NCI-H2029 (cell line): Measurements from ENCODE around the gene DHFR2.
"Not testable (repeated sequence)": the region's sequence is repeated elsewhere in the genome, so short reads cannot be mapped to it uniquely, and the experiment has no call there.

ENCODE experiments used
- DNase-seq: peaks from one replicate; lab custom pipeline; 2025; lab: John Stamatoyannopoulos, UW

Gene DHFR2

GRCh38 chr3:94062513-94063404, at the start of gene DHFR2, which contains the start of gene NSUN3:
DHFR2 (minus strand) TSS chr3:94062916; CDS start chr3:94061511, 1,405 bp downstream.
NSUN3 (plus strand) TSS chr3:94063061; CDS start chr3:94063127, 66 bp downstream.
- DNase-seq = peak; percentile 92

GRCh38 chr3:94110854-94111253, 48.1 kb upstream of the DHFR2 start:
- no peak for DNase-seq

GRCh38 chr3:94110232-94110631, 47.5 kb upstream of the DHFR2 start:
- DNase-seq = not testable (repeated sequence)

GRCh38 chr3:94106268-94106667, 43.6 kb upstream of the DHFR2 start:
- DNase-seq = no peak

- DNase-seq = no peak
These were observed 39.1 kb upstream of the DHFR2 start for GRCh38 chr3:94101860-94102259.

- DNase-seq = no peak
These were observed 36.6 kb upstream of the DHFR2 start for GRCh38 chr3:94099311-94099710.

- no peak for DNase-seq
These were observed 35.7 kb upstream of the DHFR2 start for GRCh38 chr3:94098452-94098851.

- no peak for DNase-seq
These were observed 32.4 kb upstream of the DHFR2 start for GRCh38 chr3:94095111-94095510.

GRCh38 chr3:94093151-94093550, 30.4 kb upstream of the DHFR2 start:
- DNase-seq = no peak

- DNase-seq = no peak
These were observed 29.4 kb upstream of the DHFR2 start for GRCh38 chr3:94092086-94092485.

- DNase-seq = no peak
These were observed 26.4 kb upstream of the DHFR2 start for GRCh38 chr3:94089126-94089525.

- DNase-seq = no peak
These were observed 20.5 kb upstream of the DHFR2 start for GRCh38 chr3:94083261-94083660.

GRCh38 chr3:94082391-94082937, 19.7 kb upstream of the DHFR2 start:
- DNase-seq = peak; percentile 24

GRCh38 chr3:94081884-94082283, 19.2 kb upstream of the DHFR2 start:
- no peak for DNase-seq

- peak; percentile 14 for DNase-seq
These were observed 17.8 kb upstream of the DHFR2 start for GRCh38 chr3:94080552-94080951.

GRCh38 chr3:94076055-94076454, 13.3 kb upstream of the DHFR2 start:
- DNase-seq = no peak

GRCh38 chr3:94071713-94072284, 9.1 kb upstream of the DHFR2 start:
- no peak for DNase-seq

- DNase-seq = no peak
These were observed 7.7 kb upstream of the DHFR2 start for GRCh38 chr3:94070341-94070911.

GRCh38 chr3:94069194-94069813, 6.6 kb upstream of the DHFR2 start:
- DNase-seq = peak; percentile 5

GRCh38 chr3:94066506-94067500, 4.1 kb upstream of the DHFR2 start:
- no peak for DNase-seq
